ENCODE results near the gene KAZN.

GRCh38 chr1:14646973-14647372 is 48.5 kb downstream of the KAZN start:
- TF ChIP-seq, protein P1, sequence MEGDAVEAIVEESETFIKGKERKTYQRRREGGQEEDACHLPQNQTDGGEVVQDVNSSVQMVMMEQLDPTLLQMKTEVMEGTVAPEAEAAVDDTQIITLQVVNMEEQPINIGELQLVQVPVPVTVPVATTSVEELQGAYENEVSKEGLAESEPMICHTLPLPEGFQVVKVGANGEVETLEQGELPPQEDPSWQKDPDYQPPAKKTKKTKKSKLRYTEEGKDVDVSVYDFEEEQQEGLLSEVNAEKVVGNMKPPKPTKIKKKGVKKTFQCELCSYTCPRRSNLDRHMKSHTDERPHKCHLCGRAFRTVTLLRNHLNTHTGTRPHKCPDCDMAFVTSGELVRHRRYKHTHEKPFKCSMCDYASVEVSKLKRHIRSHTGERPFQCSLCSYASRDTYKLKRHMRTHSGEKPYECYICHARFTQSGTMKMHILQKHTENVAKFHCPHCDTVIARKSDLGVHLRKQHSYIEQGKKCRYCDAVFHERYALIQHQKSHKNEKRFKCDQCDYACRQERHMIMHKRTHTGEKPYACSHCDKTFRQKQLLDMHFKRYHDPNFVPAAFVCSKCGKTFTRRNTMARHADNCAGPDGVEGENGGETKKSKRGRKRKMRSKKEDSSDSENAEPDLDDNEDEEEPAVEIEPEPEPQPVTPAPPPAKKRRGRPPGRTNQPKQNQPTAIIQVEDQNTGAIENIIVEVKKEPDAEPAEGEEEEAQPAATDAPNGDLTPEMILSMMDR (conservative IDR thresholded peaks at IDR 0.05 in 1 of 2, IDR thresholded peaks at IDR 0.05 in 1 of 2; ENCODE audit: low read depth in 1 of 2, low read length in 2 of 2) = no peak
- no peak for TF ChIP-seq EZH2 (IDR thresholded peaks at IDR 0.05; ENCODE audit: low read length, missing control alignments)

All from fibroblast of lung (primary cell).